K562 (cell line): ENCODE measurements around the gene KLHL18. TPM values are rescaled to one million over a fixed set of nuclear protein-coding genes. Genes with fewer than 3 reads are reported as not detected.

Source experiments
- CCNT2 ChIP-seq: IDR thresholded peaks from 2 replicates; pipeline ENCODE4 v1.6.1; 2011; ENCODE audit warnings: borderline replicate concordance, low read depth, mild to moderate bottlenecking, moderate library complexity, mixed read lengths, low read length; ENCODE audit not compliant: insufficient read length; ENCODE audit errors: extremely low read depth
- IRF9 ChIP-seq: fragments of 450-650 bp; IDR thresholded peaks from 2 replicates; pipeline ENCODE4 v1.6.1; 2016; ENCODE audit warnings: missing biosample characterization, missing genetic modification characterization
- KAT7 ChIP-seq: sonication (generic); formaldehyde crosslinking; IDR thresholded peaks from 2 replicates; pipeline ENCODE4 v1.8.0; 2022; ENCODE audit warnings: missing genetic modification reagents, mild to moderate bottlenecking, borderline replicate concordance
- POLR2AphosphoS2 ChIP-seq: IDR thresholded peaks from 2 replicates; pipeline ENCODE4 v1.6.1; 2012; ENCODE audit warnings: low read length, improper control_type of control experiment
- RFX5 ChIP-seq: IDR thresholded peaks from 2 replicates; pipeline ENCODE4 v1.6.1; 2011; ENCODE audit warnings: low read depth, mild to moderate bottlenecking, improper control_type of control experiment, low read length
- TBP ChIP-seq: optimal IDR thresholded peaks from 2 replicates; pipeline ENCODE3; 2011; ENCODE audit warnings: low read depth, low read length, improper control_type of control experiment
- USF2 ChIP-seq: sonication (generic); formaldehyde crosslinking; IDR thresholded peaks from 2 replicates; pipeline ENCODE4 v1.5.0; 2020; ENCODE audit warnings: missing genetic modification reagents
- ZBTB5 ChIP-seq: fragments of 450-650 bp; IDR thresholded peaks from 2 replicates; pipeline ENCODE4 v1.6.1; 2017; ENCODE audit warnings: antibody characterized with exemption
- ZKSCAN1 ChIP-seq: fragments of 150-350 bp; IDR thresholded peaks from 2 replicates; pipeline ENCODE4 v1.6.1; 2016; ENCODE audit warnings: low read depth, low read length
- ZNF318 ChIP-seq, 2 experiments: fragments of 450-650 bp; IDR thresholded peaks; 2 replicates each; pipeline ENCODE4 v1.6.1; 2016; ENCODE audit warnings: mild to moderate bottlenecking in 2 of 2, borderline replicate concordance in 1 of 2, low read depth in 1 of 2, moderate library complexity in 1 of 2
- ZNF431 ChIP-seq: sonication (generic); formaldehyde crosslinking; IDR thresholded peaks from 2 replicates; pipeline ENCODE4 v1.8.0; 2022; ENCODE audit warnings: mild to moderate bottlenecking, missing genetic modification reagents
- ZNF740 ChIP-seq, 3 experiments: fragments of 200-800 bp in 1 of 3; sonication (Bioruptor generic) in 1 of 3; sonication (generic) in 1 of 3; formaldehyde crosslinking in 1 of 3; IDR thresholded peaks; 2 replicates each; pipeline versions ENCODE4 v1.6.1 to v1.8.0; 2016 to 2022; ENCODE audit warnings: mild to moderate bottlenecking in 2 of 3, missing compliant biosample characterization in 2 of 3, missing genetic modification characterization in 2 of 3, missing genetic modification reagents in 1 of 3
- polyA plus RNA-seq, 8 experiments: library from polyadenylated mRNA; depleted of rRNA in 4 of 8; stranded (reverse) in 5 of 8; unstranded in 3 of 8; fragments of >200 nt; fragmentation: Nextera tagmentation in 2 of 8; fragmentation: Illumina TruSeq in 1 of 8; extraction: Ambion mirVana in 2 of 8; extraction: Trizol in 1 of 8; gene quantifications; 2 replicates each; pipeline versions ENCODE4 v1.2.1 to v1.2.3, GENCODE V29; 2011 to 2014; ENCODE audit warnings: inconsistent platforms in 1 of 8, missing spikeins in 1 of 8
- total RNA-seq, 7 experiments: library from RNA; depleted of rRNA in 6 of 7; stranded (reverse); fragments of >200 nt in 6 of 7; fragmentation: Illumina TruSeq in 2 of 7; extraction: Trizol in 2 of 7; gene quantifications; 2 replicates each; pipeline versions ENCODE4 v1.2.1 to v1.2.3, GENCODE V29; 2011 to 2021; ENCODE audit warnings: low replicate concordance in 1 of 7

The KLHL18 gene
- total and polyA plus RNA-seq, 9 of the 15 experiments (the other 6 are each of a cell fraction or from before 2014, with no cell fraction given): 26.7 to 97.5 (median 48.7) TPM

GRCh38 chr3:47380601-47381316 is 98.0 kb downstream of the KLHL18 start, which contains the start of gene PTPN23 (continued):
- peak in 1 of 2 experiments; percentile 69; a peak in 1 of 4 replicates for TF ChIP-seq ZNF318 (IDR thresholded peaks at IDR 0.05; ENCODE audit: borderline replicate concordance in 1 of 2, low read depth in 1 of 2)
- TF ChIP-seq IRF9: no peak
- peak; percentile 82; the same call in 1 of the 2 replicates for TF ChIP-seq POLR2AphosphoS2
- 0 out of 2 replicates have a peak, but pooled peaks have one; percentile 6 for TF ChIP-seq ZNF740 (CRISPR knock-in tag; IDR thresholded peaks at IDR 0.05)
- TF ChIP-seq ZNF740 (tag; IDR thresholded peaks at IDR 0.05): no peak
- peak; percentile 84 for TF ChIP-seq TBP
- TF ChIP-seq KAT7 (CRISPR knock-in tag): peak; percentile 99; the same call in 1 of the 2 replicates
- TF ChIP-seq ZBTB5: no peak
- TF ChIP-seq ZKSCAN1: no peak
- no peak for TF ChIP-seq RFX5
- TF ChIP-seq ZNF431 (CRISPR knock-in tag): peak; percentile 46; the same call in 1 of the 2 replicates
- TF ChIP-seq USF2 (CRISPR knock-in tag): peak; percentile 92
- peak; percentile 88 for TF ChIP-seq CCNT2
